SK-N-SH (cell line): ENCODE data around the gene PRKCA. TPM values are rescaled to one million over a fixed set of nuclear protein-coding genes. Genes with fewer than 3 reads are reported as not detected.

Experiments
- CTCF ChIA-PET: fragments of 300-600, 350-600 bp; formaldehyde crosslinking; extraction: SDS; loops from one replicate; lab custom pipeline; 2021; lab: Yijun Ruan, JAX
- POLR2A ChIA-PET: fragments of 350-600 bp; sonication (Branson Sonifier 250); formaldehyde crosslinking; extraction: SDS; loops from one replicate; lab custom pipeline; 2020; ENCODE audit warnings: antibody characterized with exemption, inconsistent platforms; lab: Yijun Ruan, JAX
- DNase-seq: peaks from one replicate; pipeline ENCODE4 v3.0.0; 2012
- H2AFZ ChIP-seq: fragments of 200-600 bp; sonication (generic); 2 replicates; pipeline ENCODE4 v1.8.1; 2016; ENCODE audit warnings: antibody characterized with exemption, mild to moderate bottlenecking, low read depth
- H3F3A ChIP-seq: fragments of 200-600 bp; sonication (generic); replicated peaks from 2 replicates; pipeline ENCODE3; 2016; ENCODE audit warnings: antibody characterized with exemption, mild to moderate bottlenecking; ENCODE audit not compliant: insufficient read depth
- H3K27ac ChIP-seq, 2 experiments: fragments of 200-500 bp in 1 of 2; fragments of 200-600 bp in 1 of 2; sonication (Bioruptor generic) in 1 of 2; sonication (generic), shearing (Covaris generic) in 1 of 2; 2 replicates each; pipeline versions ENCODE4 v1.5.1 to v1.6.1; 2014 to 2016; ENCODE audit warnings: low read depth in 2 of 2, inconsistent platforms in 1 of 2, low read length in 1 of 2, mild to moderate bottlenecking in 1 of 2, mixed read lengths in 1 of 2
- H3K27me3 ChIP-seq: fragments of 200-600 bp; sonication (generic), shearing (Covaris generic); 2 replicates; pipeline ENCODE4 v1.6.1; 2016; ENCODE audit warnings: mixed run types; ENCODE audit not compliant: insufficient read depth
- H3K36me3 ChIP-seq, 2 experiments: fragments of 200-500 bp in 1 of 2; fragments of 200-600 bp in 1 of 2; sonication (Bioruptor generic) in 1 of 2; sonication (generic) in 1 of 2; replicated peaks in 1 of 2; 2 replicates each; pipeline versions ENCODE3 to v1.5.1; 2014 to 2016; ENCODE audit warnings: low read length in 1 of 2, mild to moderate bottlenecking in 1 of 2; ENCODE audit not compliant: insufficient read depth in 2 of 2, control insufficient read depth in 1 of 2
- H3K4me1 ChIP-seq, 2 experiments: fragments of 200-500 bp in 1 of 2; fragments of 200-600 bp in 1 of 2; sonication (Bioruptor generic) in 1 of 2; sonication (generic), shearing (Covaris generic) in 1 of 2; 2 replicates each; pipeline versions ENCODE4 v1.5.1 to v1.6.1; 2014 to 2016; ENCODE audit warnings: low read depth in 1 of 2, low read length in 1 of 2, mixed run types in 1 of 2; ENCODE audit not compliant: insufficient read depth in 2 of 2, control insufficient read depth in 1 of 2
- H3K4me2 ChIP-seq: fragments of 200-600 bp; sonication (generic), shearing (Covaris generic); 2 replicates; pipeline ENCODE4 v1.6.1; 2017; ENCODE audit warnings: mixed run types
- H3K4me3 ChIP-seq, 2 experiments: fragments of 200-500 bp in 1 of 2; fragments of 200-600 bp in 1 of 2; sonication (Bioruptor generic) in 1 of 2; sonication (generic), shearing (Covaris generic) in 1 of 2; 2 replicates each; pipeline versions ENCODE4 v1.5.1 to v1.8.1; 2014 to 2016; ENCODE audit warnings: low read depth in 2 of 2, inconsistent platforms in 1 of 2, low read length in 1 of 2, mild to moderate bottlenecking in 1 of 2, mixed read lengths in 1 of 2, moderate library complexity in 1 of 2
- H3K79me2 ChIP-seq: fragments of 200-600 bp; sonication (generic); 2 replicates; pipeline ENCODE4 v1.8.1; 2017; ENCODE audit warnings: mild to moderate bottlenecking; ENCODE audit not compliant: insufficient read depth
- H3K9ac ChIP-seq: fragments of 200-600 bp; sonication (generic); 2 replicates; pipeline ENCODE4 v1.6.1; 2017; ENCODE audit warnings: mixed run types
- H3K9me2 ChIP-seq: fragments of 200-600 bp; sonication (generic); 2 replicates; pipeline ENCODE4 v1.6.1; 2017; ENCODE audit warnings: mixed run types
- H3K9me3 ChIP-seq: fragments of 200-600 bp; sonication (generic); 2 replicates; pipeline ENCODE4 v1.6.1; 2017; ENCODE audit warnings: mixed run types, mild to moderate bottlenecking, moderate library complexity
- H4K20me1 ChIP-seq: fragments of 200-600 bp; sonication (generic); 2 replicates; pipeline ENCODE4 v1.6.1; 2017; ENCODE audit warnings: mild to moderate bottlenecking, mixed run types; ENCODE audit not compliant: insufficient read depth
- ELF1 ChIP-seq: IDR thresholded peaks from 2 replicates; pipeline ENCODE4 v1.4.0; 2012
- EZH2phosphoT487 ChIP-seq: fragments of 200-600 bp; sonication (generic); IDR thresholded peaks from 2 replicates; pipeline ENCODE4 v1.6.1; 2017; ENCODE audit warnings: low read depth, mixed run types, mild to moderate bottlenecking, antibody characterized with exemption, moderate library complexity, borderline replicate concordance
- FOSL2 ChIP-seq: IDR thresholded peaks from 2 replicates; pipeline ENCODE4 v1.4.0; 2012; ENCODE audit warnings: low read depth, mild to moderate bottlenecking, moderate library complexity, borderline replicate concordance
- FOXM1 ChIP-seq: IDR thresholded peaks from 2 replicates; pipeline ENCODE4 v1.4.0; 2012; ENCODE audit warnings: low read depth, mild to moderate bottlenecking
- JUND ChIP-seq: IDR thresholded peaks from 2 replicates; pipeline ENCODE4 v1.4.0; 2012
- MEF2A ChIP-seq: IDR thresholded peaks from 2 replicates; pipeline ENCODE4 v1.4.0; 2012; ENCODE audit warnings: low read depth, borderline replicate concordance
- MXI1 ChIP-seq: IDR thresholded peaks from 2 replicates; pipeline ENCODE4 v1.6.1; 2012; ENCODE audit warnings: mild to moderate bottlenecking, low read depth, low read length, improper control_type of control experiment
- WGBS: methylation state at CpG from one replicate; pipeline ENCODE4 v1.1.6; 2017; ENCODE audit warnings: low lambda C conversion rate; 5-methylcytosine and 5-hydroxymethylcytosine counted together
- polyA plus RNA-seq, 3 experiments: library from polyadenylated mRNA; depleted of rRNA; stranded (reverse); fragments of >200 nt; gene quantifications; 2 replicates each; pipeline ENCODE4 v1.2.3, GENCODE V29; 2012
- TF ChIP-seq, protein P1 (sequence below): fragments of 200-600 bp; sonication (generic); IDR thresholded peaks from 2 replicates; pipeline ENCODE4 v1.6.1; 2017; ENCODE audit warnings: antibody characterized with exemption, mild to moderate bottlenecking, moderate library complexity
- TF ChIP-seq, protein P2 (sequence below): IDR thresholded peaks from 2 replicates; pipeline ENCODE4 v1.4.0; 2012; ENCODE audit warnings: low read depth, borderline replicate concordance
- TF ChIP-seq, protein P3 (sequence below): IDR thresholded peaks from 2 replicates; pipeline ENCODE4; 2012

PRKCA gene
- polyA plus RNA-seq, 1 of the 3 experiments (the other 2 are of a cell fraction), result 108 TPM

DNA sequence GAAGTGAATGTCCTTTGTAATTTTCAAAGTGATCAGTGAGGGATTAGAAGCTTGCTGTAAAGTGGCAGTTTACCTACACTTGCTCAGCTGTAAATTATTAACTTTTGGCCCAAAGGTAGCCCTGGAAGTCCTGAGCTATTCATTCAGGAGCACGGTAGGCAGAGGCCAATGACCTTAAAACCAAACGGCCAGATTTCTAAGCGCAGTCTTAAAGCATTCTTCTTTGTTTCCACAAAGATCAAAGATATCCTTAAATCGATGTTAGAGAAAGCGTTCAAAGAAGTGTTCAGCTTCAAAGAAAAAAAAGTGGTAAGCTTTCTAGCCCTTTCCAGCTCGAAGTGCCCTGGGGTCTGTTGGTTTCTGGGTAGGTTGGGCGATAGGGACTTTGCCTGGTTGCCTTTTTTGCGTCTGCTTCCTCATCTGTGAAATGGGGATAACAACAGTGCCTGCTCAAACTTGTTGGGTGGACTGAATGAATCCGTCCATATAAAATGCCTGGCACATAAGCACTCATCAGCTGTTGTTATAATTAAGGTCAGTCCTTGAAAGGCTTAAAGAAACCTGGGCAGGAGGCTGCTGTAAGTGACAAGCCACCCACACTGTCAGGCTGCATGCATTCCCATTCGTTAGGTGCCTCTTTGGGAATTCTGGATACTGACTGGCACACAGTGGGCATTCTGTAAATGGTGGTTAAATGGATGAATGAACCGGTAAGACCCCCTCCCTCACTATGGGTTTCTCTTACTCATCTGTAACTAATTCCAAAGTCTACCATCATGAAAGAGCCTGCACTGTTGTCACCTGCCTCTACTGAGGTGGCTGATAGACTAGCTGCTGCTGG lies 113.2 kb downstream of the PRKCA start:
- Histone ChIP-seq H3K36me3 (no peaks in the 10 kb centered on the region), H3K79me2 (peaks cover 99% of the 10 kb centered on the region), H4K20me1 (peaks cover 78% of the 10 kb centered on the region), H3K9me3 (no peaks in the 10 kb centered on the region), H3K9ac (no peak overlapping the region), H3K9me2 (no peaks in the 10 kb centered on the region), H3K27me3 (no peaks in the 10 kb centered on the region), H3K27ac (no peak overlapping the region; a peak in 1 of 4 replicates), H3F3A (peaks cover 33% of the 10 kb centered on the region), H3K4me3 (no peak overlapping the region), H3K4me2 (no peak overlapping the region), H2AFZ (no peak overlapping the region), H3K4me1 (peaks cover 0 to 17% of the 10 kb centered on the region in 2 experiments; a peak in 2 of 4 replicates)
- POLR2A ChIA-PET, result no interaction called here
- CTCF ChIA-PET, result interaction anchor here (1.0 to 2.0 kb wide), 7 partner anchors 13 to 221 kb away, joined by 3 to 7 read pairs (median 3); no protein-coding TSS in a partner anchor
- WGBS, result 77% methylated on average over 11 of the region's 11 CpGs
- TF ChIP-seq, protein P1, sequence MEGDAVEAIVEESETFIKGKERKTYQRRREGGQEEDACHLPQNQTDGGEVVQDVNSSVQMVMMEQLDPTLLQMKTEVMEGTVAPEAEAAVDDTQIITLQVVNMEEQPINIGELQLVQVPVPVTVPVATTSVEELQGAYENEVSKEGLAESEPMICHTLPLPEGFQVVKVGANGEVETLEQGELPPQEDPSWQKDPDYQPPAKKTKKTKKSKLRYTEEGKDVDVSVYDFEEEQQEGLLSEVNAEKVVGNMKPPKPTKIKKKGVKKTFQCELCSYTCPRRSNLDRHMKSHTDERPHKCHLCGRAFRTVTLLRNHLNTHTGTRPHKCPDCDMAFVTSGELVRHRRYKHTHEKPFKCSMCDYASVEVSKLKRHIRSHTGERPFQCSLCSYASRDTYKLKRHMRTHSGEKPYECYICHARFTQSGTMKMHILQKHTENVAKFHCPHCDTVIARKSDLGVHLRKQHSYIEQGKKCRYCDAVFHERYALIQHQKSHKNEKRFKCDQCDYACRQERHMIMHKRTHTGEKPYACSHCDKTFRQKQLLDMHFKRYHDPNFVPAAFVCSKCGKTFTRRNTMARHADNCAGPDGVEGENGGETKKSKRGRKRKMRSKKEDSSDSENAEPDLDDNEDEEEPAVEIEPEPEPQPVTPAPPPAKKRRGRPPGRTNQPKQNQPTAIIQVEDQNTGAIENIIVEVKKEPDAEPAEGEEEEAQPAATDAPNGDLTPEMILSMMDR, result no peak
- TF ChIP-seq FOSL2, result no peak
- TF ChIP-seq, protein P2, sequence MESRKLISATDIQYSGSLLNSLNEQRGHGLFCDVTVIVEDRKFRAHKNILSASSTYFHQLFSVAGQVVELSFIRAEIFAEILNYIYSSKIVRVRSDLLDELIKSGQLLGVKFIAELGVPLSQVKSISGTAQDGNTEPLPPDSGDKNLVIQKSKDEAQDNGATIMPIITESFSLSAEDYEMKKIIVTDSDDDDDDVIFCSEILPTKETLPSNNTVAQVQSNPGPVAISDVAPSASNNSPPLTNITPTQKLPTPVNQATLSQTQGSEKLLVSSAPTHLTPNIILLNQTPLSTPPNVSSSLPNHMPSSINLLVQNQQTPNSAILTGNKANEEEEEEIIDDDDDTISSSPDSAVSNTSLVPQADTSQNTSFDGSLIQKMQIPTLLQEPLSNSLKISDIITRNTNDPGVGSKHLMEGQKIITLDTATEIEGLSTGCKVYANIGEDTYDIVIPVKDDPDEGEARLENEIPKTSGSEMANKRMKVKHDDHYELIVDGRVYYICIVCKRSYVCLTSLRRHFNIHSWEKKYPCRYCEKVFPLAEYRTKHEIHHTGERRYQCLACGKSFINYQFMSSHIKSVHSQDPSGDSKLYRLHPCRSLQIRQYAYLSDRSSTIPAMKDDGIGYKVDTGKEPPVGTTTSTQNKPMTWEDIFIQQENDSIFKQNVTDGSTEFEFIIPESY, result no peak
- TF ChIP-seq ELF1, result no peak
- TF ChIP-seq, protein P3, sequence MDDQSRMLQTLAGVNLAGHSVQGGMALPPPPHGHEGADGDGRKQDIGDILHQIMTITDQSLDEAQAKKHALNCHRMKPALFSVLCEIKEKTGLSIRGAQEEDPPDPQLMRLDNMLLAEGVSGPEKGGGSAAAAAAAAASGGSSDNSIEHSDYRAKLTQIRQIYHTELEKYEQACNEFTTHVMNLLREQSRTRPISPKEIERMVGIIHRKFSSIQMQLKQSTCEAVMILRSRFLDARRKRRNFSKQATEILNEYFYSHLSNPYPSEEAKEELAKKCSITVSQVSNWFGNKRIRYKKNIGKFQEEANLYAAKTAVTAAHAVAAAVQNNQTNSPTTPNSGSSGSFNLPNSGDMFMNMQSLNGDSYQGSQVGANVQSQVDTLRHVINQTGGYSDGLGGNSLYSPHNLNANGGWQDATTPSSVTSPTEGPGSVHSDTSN, result no peak
- no peak for TF ChIP-seq EZH2phosphoT487
- TF ChIP-seq JUND, result no peak
- TF ChIP-seq MEF2A, result no peak
- DNase-seq, result no peak

DNA sequence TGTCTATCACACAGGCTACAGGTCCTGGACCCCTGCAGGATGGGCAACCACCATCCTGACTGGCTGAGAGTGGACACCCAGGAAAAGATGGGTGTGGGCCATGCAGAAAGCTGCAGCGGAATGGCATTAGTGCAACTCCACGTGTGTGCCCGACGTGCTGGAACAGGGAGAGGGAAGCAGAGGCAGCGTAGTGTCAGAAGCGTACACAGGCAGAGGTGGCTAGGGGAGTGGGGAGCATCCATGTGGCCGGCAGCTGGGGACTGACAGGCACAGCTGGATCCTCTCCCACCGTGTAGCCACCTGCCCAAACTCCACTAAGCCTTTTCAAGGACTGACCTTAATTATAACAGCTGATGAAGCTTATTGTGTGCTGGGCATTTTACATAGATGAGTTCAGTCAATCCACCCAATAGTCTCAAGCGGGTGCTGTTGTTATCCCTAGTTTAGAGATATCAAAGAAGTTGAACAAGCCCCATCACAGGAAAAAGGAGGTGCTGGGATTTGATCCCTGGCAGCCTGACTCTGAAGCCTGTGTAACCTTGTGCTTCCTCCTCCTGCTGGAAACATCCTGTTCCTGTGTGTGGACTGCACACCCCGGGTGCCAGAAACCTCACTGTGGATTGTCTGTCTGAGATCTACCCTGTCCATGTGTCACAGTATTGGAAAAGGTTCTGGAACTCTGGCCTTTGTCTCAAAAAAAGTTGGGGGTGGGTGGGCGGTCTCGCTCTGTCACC lies 114.0 kb downstream of the PRKCA start:
- no peak overlapping the region for H3K4me2 ChIP-seq
- TF ChIP-seq FOXM1 (no peak), MXI1 (peak; percentile 59)
- TF ChIP-seq, all 33 proteins: peak for 1
- H3K4me3 ChIP-seq, result no peak overlapping the region
- no peaks in the 10 kb centered on the region for H3K9me2 ChIP-seq
- H3K4me1 ChIP-seq, result peaks cover 0 to 16% of the 10 kb centered on the region in 2 experiments; a peak in 1 of 4 replicates
- ChIA-PET POLR2A (no interaction called here), CTCF (interaction anchor here (0.6 to 2.0 kb wide), 7 partner anchors 12 to 258 kb away, joined by 3 to 7 read pairs (median 3); no protein-coding TSS in a partner anchor)
- H2AFZ ChIP-seq, result no peak overlapping the region
- no peak for DNase-seq
- peaks cover 99% of the 10 kb centered on the region for H3K79me2 ChIP-seq
- H3K9ac ChIP-seq, result no peak overlapping the region
- no peaks in the 10 kb centered on the region for H3K27me3 ChIP-seq
- H3K27ac ChIP-seq, result no peak overlapping the region
- H3K36me3 ChIP-seq, result no peaks in the 10 kb centered on the region
- H4K20me1 ChIP-seq, result peaks cover 70% of the 10 kb centered on the region
- WGBS, result 94% methylated on average over 12 of the region's 12 CpGs
- peaks cover 41% of the 10 kb centered on the region for H3F3A ChIP-seq
- no peaks in the 10 kb centered on the region for H3K9me3 ChIP-seq
